Stimulated activated CD8-positive, alpha-beta memory T cell treated with anti-CD3 and anti-CD28 coated beads, Interleukin-15, amount 100 ng/mL, for 4 hours (primary cell): Measurements from ENCODE around the gene POGZ.

ENCODE experiments used
- DNase-seq, 2 donors: peaks; one replicate each; pipeline ENCODE4 v3.0.0-alpha.2; 2020; ENCODE audit warnings: low read depth in 2 of 2

The POGZ gene, protein sequence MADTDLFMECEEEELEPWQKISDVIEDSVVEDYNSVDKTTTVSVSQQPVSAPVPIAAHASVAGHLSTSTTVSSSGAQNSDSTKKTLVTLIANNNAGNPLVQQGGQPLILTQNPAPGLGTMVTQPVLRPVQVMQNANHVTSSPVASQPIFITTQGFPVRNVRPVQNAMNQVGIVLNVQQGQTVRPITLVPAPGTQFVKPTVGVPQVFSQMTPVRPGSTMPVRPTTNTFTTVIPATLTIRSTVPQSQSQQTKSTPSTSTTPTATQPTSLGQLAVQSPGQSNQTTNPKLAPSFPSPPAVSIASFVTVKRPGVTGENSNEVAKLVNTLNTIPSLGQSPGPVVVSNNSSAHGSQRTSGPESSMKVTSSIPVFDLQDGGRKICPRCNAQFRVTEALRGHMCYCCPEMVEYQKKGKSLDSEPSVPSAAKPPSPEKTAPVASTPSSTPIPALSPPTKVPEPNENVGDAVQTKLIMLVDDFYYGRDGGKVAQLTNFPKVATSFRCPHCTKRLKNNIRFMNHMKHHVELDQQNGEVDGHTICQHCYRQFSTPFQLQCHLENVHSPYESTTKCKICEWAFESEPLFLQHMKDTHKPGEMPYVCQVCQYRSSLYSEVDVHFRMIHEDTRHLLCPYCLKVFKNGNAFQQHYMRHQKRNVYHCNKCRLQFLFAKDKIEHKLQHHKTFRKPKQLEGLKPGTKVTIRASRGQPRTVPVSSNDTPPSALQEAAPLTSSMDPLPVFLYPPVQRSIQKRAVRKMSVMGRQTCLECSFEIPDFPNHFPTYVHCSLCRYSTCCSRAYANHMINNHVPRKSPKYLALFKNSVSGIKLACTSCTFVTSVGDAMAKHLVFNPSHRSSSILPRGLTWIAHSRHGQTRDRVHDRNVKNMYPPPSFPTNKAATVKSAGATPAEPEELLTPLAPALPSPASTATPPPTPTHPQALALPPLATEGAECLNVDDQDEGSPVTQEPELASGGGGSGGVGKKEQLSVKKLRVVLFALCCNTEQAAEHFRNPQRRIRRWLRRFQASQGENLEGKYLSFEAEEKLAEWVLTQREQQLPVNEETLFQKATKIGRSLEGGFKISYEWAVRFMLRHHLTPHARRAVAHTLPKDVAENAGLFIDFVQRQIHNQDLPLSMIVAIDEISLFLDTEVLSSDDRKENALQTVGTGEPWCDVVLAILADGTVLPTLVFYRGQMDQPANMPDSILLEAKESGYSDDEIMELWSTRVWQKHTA (N-terminal part only)

DNA sequence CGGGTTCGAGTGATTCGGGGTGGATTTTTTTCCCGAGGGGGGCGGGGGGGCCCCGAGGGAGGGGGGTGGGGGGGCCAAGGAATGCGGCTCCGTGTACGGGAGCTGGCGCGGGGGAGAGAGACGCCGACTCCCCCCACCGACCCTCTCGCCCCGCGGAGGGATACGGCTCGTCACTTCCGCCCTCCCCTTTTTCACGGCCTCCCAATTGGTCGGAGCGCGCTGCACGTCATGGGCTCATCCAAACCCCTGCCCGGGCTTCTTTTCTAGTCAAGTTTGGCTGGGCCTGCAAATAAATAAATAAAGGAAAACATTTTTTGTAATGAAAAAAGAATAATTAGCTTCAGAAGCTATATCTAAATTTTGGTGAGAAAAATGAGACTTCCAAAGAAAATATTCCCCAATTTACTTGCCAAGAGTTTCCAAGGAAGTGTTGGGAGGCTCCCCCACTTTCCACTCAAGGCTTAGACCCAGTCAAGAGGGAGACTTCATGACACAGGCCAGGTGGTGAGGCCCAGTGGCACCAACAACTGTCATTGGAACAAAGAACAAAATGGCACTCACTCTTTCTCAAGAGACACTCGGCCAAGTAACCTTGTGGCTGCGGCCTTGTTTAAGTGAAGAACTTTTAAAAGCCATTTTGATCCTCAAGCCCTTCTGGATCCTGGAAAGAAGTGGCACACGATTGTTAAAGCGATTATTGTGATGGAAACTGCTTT, at the start of gene POGZ:
TSS of gene POGZ (minus strand) at position 164 of the 716 bp plus-strand sequence. CDS start 17,290 bp downstream, outside the sequence.
- peak; percentile 88 for DNase-seq

DNA sequence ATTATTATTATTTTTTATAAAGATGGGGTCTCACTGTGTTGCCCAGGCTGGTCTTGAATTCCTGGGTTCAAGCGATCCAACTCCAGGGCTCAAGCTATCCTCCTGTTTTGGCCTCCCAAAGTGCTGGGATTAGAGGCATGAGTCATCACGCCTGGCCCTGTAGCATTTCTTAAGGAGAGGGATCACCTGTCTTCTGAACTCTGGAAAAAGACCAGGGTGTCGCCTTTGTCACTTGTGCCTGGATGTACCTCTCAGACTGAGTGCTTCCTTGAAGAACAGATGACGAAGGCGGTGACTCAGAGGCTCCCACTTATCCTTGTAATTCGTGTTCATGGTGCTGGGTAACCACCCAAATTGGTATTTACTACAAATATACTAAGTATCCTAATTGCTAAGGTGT, 49.5 kb upstream of the POGZ start:
- DNase-seq, result no peak

GRCh38 chr1:151504759-151505158, 45.5 kb upstream of the POGZ start:
- no peak for DNase-seq

GRCh38 chr1:151504252-151504651, 45.0 kb upstream of the POGZ start:
- no peak for DNase-seq

DNA sequence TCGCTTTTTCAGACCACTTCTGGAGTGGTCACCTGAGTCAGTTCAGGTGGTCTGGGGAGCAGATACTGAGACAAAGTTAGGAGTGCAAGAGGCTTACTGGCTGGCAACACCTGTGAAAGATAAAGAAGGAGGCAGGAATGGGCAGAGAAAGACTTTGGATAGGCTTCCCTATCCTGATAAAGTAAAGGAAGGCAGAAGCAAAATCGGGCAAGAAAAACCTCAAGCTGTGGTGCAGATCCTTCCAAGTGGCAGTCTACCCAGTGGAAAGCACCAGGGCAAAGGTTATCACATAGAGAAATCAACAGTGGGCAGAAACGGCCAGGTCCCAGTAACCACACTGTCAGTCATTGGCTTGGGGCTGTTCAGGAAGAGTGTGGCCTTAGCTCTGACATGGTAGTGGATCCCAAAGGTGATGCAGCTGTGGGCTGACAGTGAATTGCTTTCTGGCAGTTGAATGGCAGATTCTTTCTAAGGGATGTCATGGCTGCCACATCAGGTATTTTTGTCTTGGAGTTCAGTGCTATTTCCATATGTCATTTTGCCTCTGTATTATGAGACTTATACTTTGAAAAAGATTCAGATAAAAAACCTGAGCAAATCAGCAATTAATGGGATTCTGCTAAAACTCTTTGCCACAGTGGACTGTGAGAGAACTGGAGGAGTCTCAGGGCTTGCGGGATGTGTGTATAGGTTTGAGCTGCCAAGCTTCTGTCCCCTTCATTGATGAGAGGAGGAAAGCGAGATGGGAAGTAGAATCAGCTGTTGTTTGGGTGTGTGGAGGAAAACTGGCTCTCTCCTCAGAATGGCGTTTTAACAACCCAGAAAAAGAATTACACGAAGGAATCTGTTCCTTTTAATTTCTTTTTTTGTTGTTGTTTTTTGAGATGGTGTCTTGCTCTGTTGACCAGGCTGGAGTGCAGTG, 43.8 kb upstream of the POGZ start:
- DNase-seq, result no peak

- no peak for DNase-seq
Observed at GRCh38 chr1:151502035-151502700, 42.9 kb upstream of the POGZ start.

- no peak for DNase-seq
Observed at GRCh38 chr1:151501474-151501873, 42.2 kb upstream of the POGZ start.

- DNase-seq, result no peak
Observed at GRCh38 chr1:151499930-151500329, 40.6 kb upstream of the POGZ start.

GRCh38 chr1:151499365-151499764, 40.1 kb upstream of the POGZ start:
- DNase-seq, result no peak

DNA sequence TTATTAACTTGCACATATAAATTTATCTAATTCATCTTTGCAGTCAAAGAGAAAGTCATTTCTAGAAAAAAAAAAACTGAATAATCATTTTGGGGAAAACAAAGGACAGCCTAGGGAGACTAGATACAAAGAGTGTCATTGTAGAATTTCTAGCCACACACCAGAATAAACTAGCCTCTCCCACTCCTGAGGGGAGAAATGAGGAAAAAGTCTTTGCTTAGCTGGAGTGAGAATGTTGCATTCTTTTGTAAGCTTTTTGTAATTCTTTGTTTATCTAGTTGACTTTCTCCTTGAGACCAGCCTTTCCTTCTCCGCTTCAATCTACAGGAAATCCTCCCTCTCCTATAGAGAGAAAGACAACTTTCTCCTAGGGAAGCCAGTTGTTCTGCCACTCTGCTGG, 36.0 kb upstream of the POGZ start:
- no peak for DNase-seq

- DNase-seq, result no peak
Observed at GRCh38 chr1:151494741-151495281, 35.5 kb upstream of the POGZ start.

- DNase-seq, result no peak
Observed at GRCh38 chr1:151493042-151493441, 33.7 kb upstream of the POGZ start.

DNA sequence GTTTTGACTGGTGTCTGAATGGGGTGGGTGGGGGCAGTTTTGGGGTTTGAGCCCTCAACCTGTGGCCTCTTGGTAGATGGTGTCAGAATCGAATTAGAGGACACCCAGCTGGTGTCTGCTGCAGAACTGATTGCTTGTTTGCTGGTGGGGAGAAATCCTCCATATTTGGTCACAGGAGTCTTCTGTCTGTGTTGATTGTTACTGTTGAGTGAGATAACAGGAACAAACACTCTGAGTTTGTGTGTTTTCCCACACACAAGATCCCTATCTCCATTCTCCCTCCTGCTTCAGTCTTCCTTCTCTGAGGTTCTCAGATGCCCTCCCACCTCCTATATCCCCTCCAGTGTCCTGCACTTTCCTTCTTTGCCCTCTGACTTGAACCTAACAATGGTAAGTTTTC, 32.8 kb upstream of the POGZ start:
- no peak for DNase-seq

- DNase-seq, result no peak
Observed at GRCh38 chr1:151491641-151492040, 32.3 kb upstream of the POGZ start.

DNA sequence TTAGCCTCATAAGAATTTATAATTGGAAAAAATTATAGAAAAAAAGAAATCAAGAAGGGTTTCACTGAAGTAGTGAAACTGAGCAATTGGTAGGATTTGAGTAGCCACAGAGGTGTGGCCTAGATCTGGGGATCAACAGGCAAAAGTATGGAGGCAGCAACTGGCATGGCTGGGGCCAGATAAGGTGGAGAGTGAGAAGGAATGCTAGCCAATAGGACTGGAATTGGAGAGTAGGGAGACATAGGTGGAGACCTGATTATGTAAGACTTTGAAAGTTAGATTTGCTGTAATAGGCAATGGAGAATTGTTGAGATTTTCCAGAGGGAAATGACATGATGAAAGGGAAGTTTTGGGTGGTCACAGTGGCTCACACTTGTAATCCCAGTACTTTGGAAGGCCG, 27.3 kb upstream of the POGZ start:
- no peak for DNase-seq

- no peak for DNase-seq
Observed at GRCh38 chr1:151485685-151486255, 26.5 kb upstream of the POGZ start.

DNA sequence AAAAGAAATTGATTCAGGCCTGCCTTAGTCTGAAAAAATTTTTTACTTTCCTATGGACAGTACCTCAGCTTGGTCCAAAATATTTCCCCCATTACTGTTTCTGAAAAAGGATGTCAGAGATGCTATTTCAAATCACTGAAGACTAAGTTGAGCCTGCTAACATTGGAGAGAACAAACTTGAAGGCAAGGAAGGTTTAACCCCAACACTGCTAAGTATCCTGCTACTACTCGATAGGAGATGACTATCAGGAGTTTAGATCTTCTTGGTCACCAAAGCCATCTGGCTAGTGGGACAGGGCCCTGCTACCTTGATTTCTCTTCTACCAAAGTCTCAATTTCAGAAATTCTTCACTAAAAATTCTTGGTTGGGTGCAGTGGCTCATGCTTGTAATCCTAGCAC, 22.7 kb upstream of the POGZ start:
- no peak for DNase-seq

DNA sequence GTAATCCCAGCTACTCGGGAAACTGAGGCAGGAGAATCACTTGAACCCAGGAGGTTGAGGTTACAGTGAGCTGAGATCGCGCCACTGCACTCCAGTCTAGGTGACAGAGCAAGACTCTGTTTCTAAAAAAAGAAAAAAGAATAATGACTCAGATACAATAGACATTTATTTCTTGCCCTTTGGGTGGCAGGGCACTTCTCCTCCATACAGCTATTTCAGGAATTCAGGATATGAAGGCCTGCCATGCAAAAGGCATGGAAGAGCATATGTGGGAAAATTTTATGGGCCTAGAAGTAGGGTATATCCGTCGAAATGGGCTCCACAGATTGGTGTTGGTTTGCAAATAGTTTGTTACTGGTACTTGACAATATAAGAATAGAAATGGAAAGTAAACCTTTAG, 20.2 kb upstream of the POGZ start:
- no peak for DNase-seq

DNA sequence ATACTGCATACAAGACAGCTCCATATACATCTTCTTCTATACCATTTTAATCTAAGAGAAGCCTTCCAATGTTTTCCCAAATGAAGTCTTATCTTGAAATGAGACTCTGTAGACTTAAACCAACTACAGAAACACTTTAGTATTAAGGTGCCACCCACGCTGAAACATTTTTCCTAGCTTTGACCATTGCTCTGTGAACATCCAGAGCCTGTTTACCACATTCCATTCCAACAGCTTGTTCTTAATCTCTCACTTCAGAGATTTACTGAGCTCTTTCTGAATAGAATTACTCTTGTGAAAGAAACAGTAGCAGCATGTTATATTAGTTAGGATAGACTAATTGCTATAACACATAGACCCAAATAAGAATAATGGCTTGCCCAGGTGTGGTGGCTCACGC, 19.6 kb upstream of the POGZ start:
- no peak for DNase-seq
